HepG2 (cell line): ENCODE data around the gene IARS2. TPM values are rescaled to one million over a fixed set of nuclear protein-coding genes. Genes with fewer than 3 reads are reported as not detected.

ENCODE experiments used
- ATAC-seq: fragments of 200-7000 bp; cut with Tn5 transposase; 3 replicates; pipeline ENCODE4 v1.9.1; 2020; ENCODE audit warnings: mild to moderate bottlenecking, moderate library complexity
- BruUV-seq: library from RNA; stranded (reverse); fragments of 400-500 nt; replicated peaks from 2 replicates; lab custom pipeline; 2021; lab: Mats Ljungman, UMichigan
- CTCF ChIA-PET: fragments of 300-600 bp; formaldehyde crosslinking; extraction: SDS; loops from one replicate; lab custom pipeline; 2021; ENCODE audit warnings: low total read pairs, inconsistent platforms, low intra/inter-chr PET ratio; lab: Yijun Ruan, JAX
- POLR2A ChIA-PET: fragments of 350-600 bp; sonication (Branson Sonifier 250); formaldehyde crosslinking; loops from one replicate; lab custom pipeline; 2020; ENCODE audit warnings: antibody characterized with exemption, inconsistent platforms; lab: Yijun Ruan, JAX
- DNase-seq: peaks from one replicate; pipeline ENCODE4 v3.0.0-alpha.2; 2015; ENCODE audit warnings: low spot score
- FAIRE-seq: peaks from 3 replicates; lab custom pipeline; 2011; peaks lifted over from hg19 to GRCh38; lab: Jason Lieb, UNC
- H2AFZ ChIP-seq: one replicate; pipeline ENCODE4 v1.6.1; 2011; ENCODE audit warnings: low read length, inconsistent platforms
- H3K27ac ChIP-seq: fragments of 300-600 bp; 3 replicates; pipeline ENCODE4 v1.8.0; 2011; ENCODE audit warnings: mixed run types, mild to moderate bottlenecking, mixed read lengths, low read length, inconsistent platforms; ENCODE audit not compliant: insufficient read depth; ENCODE audit errors: extremely low read length
- H3K27me3 ChIP-seq, 2 experiments: fragments of 200-600 bp in 1 of 2; 2 replicates in 1 of 2; 3 replicates in 1 of 2; pipeline versions ENCODE4 v1.6.0 to v1.8.0; 2011; ENCODE audit warnings: low read length in 2 of 2, mild to moderate bottlenecking in 2 of 2, moderate library complexity in 2 of 2, inconsistent platforms in 1 of 2; ENCODE audit not compliant: insufficient read depth in 2 of 2, control insufficient read depth in 1 of 2
- H3K36me3 ChIP-seq, 2 experiments: fragments of 200-600 bp in 1 of 2; replicated peaks in 1 of 2; 2 replicates in 1 of 2; 3 replicates in 1 of 2; pipeline versions ENCODE4 v1.5.1 to v1.8.0; 2011; ENCODE audit warnings: low read length in 2 of 2, inconsistent platforms in 1 of 2; ENCODE audit not compliant: insufficient read depth in 2 of 2, control insufficient read depth in 1 of 2
- H3K4me1 ChIP-seq: 2 replicates; pipeline ENCODE4 v1.5.1; 2012; ENCODE audit warnings: low read length, inconsistent platforms; ENCODE audit not compliant: insufficient read depth
- H3K4me2 ChIP-seq: 2 replicates; pipeline ENCODE4 v1.6.0; 2011; ENCODE audit warnings: low read depth, low read length, inconsistent platforms
- H3K4me3 ChIP-seq, 3 experiments: fragments of 200-600 bp in 1 of 3; sonication (generic), shearing (Covaris generic) in 1 of 3; replicated peaks in 1 of 3; 2 replicates each; pipeline ENCODE4 v1.5.1; 2011 to 2016; ENCODE audit warnings: low read length in 3 of 3, inconsistent platforms in 2 of 3, low read depth in 2 of 3, mild to moderate bottlenecking in 2 of 3, control low read depth in 1 of 3, mixed read lengths in 1 of 3; ENCODE audit not compliant: insufficient read depth in 1 of 3
- H3K79me2 ChIP-seq: one replicate; pipeline ENCODE4 v1.6.1; 2011; ENCODE audit warnings: low read length, inconsistent platforms; ENCODE audit not compliant: insufficient read depth
- H3K9ac ChIP-seq: 2 replicates; pipeline ENCODE4 v1.6.0; 2011; ENCODE audit warnings: mild to moderate bottlenecking, low read depth, low read length, inconsistent platforms; ENCODE audit not compliant: insufficient read depth
- H3K9me3 ChIP-seq: 2 replicates; pipeline ENCODE4 v1.5.1; 2012; ENCODE audit warnings: mild to moderate bottlenecking, low read length
- H4K20me1 ChIP-seq: 2 replicates; pipeline ENCODE4 v1.6.0; 2011; ENCODE audit warnings: inconsistent platforms, mild to moderate bottlenecking, low read length, moderate library complexity; ENCODE audit not compliant: insufficient read depth
- ARID3A ChIP-seq: IDR thresholded peaks from 2 replicates; pipeline ENCODE4 v1.6.1; 2012; ENCODE audit warnings: low read depth, low read length, improper control_type of control experiment
- BCL6 ChIP-seq: IDR thresholded peaks from 2 replicates; pipeline ENCODE4 v1.6.1; 2016; ENCODE audit warnings: missing genetic modification reagents, missing compliant biosample characterization
- CTCF ChIP-seq: sonication (generic); formaldehyde crosslinking; IDR thresholded peaks from 2 replicates; pipeline ENCODE4 v1.5.0; 2020; ENCODE audit warnings: mild to moderate bottlenecking, missing genetic modification reagents, moderate library complexity
- DMAP1 ChIP-seq: IDR thresholded peaks from 2 replicates; pipeline ENCODE4 v1.6.1; 2016
- GLMP ChIP-seq: sonication (generic); formaldehyde crosslinking; IDR thresholded peaks from 2 replicates; pipeline ENCODE4 v1.9.0; 2021; ENCODE audit warnings: missing genetic modification reagents, mild to moderate bottlenecking, borderline replicate concordance
- JUND ChIP-seq: sonication (generic); formaldehyde crosslinking; IDR thresholded peaks from 2 replicates; pipeline ENCODE4 v1.8.0; 2022; ENCODE audit warnings: mild to moderate bottlenecking, missing genetic modification reagents
- NBN ChIP-seq: fragments of 450-650 bp; conservative IDR thresholded peaks from 2 replicates; pipeline ENCODE4 v1.6.1; 2017
- PPARG ChIP-seq: conservative IDR thresholded peaks from 2 replicates; pipeline ENCODE4 v1.6.1; 2016; ENCODE audit warnings: missing biosample characterization, missing genetic modification reagents
- RCOR2 ChIP-seq: IDR thresholded peaks from 2 replicates; pipeline ENCODE4 v1.6.1; 2016; ENCODE audit warnings: missing biosample characterization, missing genetic modification reagents
- SP140L ChIP-seq: sonication (generic); formaldehyde crosslinking; IDR thresholded peaks from 2 replicates; pipeline ENCODE4 v1.4.0; 2020; ENCODE audit warnings: missing genetic modification reagents, borderline replicate concordance
- ZBTB46 ChIP-seq: sonication (generic); formaldehyde crosslinking; IDR thresholded peaks from 2 replicates; pipeline ENCODE4 v1.4.0; 2020; ENCODE audit warnings: mild to moderate bottlenecking, missing genetic modification reagents, borderline replicate concordance
- ZFP82 ChIP-seq: sonication (generic); formaldehyde crosslinking; IDR thresholded peaks from 2 replicates; pipeline ENCODE4 v1.5.1; 2020; ENCODE audit warnings: mild to moderate bottlenecking, missing genetic modification reagents, borderline replicate concordance
- ZNF205 ChIP-seq: IDR thresholded peaks from 2 replicates; pipeline ENCODE4 v1.6.1; 2018; ENCODE audit warnings: missing biosample characterization, missing genetic modification reagents
- ZNF800 ChIP-seq: sonication (generic); formaldehyde crosslinking; IDR thresholded peaks from 2 replicates; pipeline ENCODE4 v1.4.0; 2020; ENCODE audit warnings: missing genetic modification reagents
- WGBS: methylation state at CpG from one replicate; pipeline ENCODE4 v1.1.6; 2017; ENCODE audit warnings: low lambda C conversion rate; 5-methylcytosine and 5-hydroxymethylcytosine counted together
- in situ Hi-C: cut with HindIII; loops from 2 replicates; pipeline ENCODE4 v1.10.0; 2017; ENCODE audit warnings: low pct_unique_long_range_greater_than_20kb; ENCODE audit not compliant: extremely low pct_ligation_motif_present
- intact Hi-C: fragments of 100-400 bp; cut with micrococcal nuclease; formaldehyde crosslinking; loops from one replicate; pipeline ENCODE4 v1.10.0; 2022; ENCODE audit not compliant: unreplicated experiment
- polyA plus RNA-seq, 8 experiments: library from polyadenylated mRNA; depleted of rRNA in 3 of 8; stranded (reverse) in 7 of 8; unstranded in 1 of 8; fragments of >200 nt; fragmentation: Illumina TruSeq in 4 of 8; extraction: Trizol in 4 of 8; gene quantifications; 2 replicates each; pipeline versions ENCODE4 v1.2.1 to v1.2.3, GENCODE V29; 2011 to 2016; ENCODE audit warnings: low read depth in 4 of 8, missing spikeins in 1 of 8, mixed read lengths in 1 of 8; ENCODE audit not compliant: insufficient read depth in 1 of 8
- total RNA-seq, 5 experiments: library from RNA; depleted of rRNA; stranded (reverse); fragments of >200 nt; fragmentation: Illumina TruSeq; extraction: Trizol; gene quantifications; 2 replicates each; pipeline ENCODE4 v1.2.3, GENCODE V29; 2016; ENCODE audit warnings: low read depth in 1 of 5

The IARS2 gene
- total and polyA plus RNA-seq, 2 of the 13 experiments (the other 11 are each of a cell fraction or from before 2014, with no cell fraction given) = 28.6 to 122 TPM

- TF ChIP-seq ZNF800 (CRISPR knock-in tag) (no peak), GLMP (CRISPR knock-in tag) (no peak), ZFP82 (CRISPR knock-in tag) (no peak), NBN (no peak), BCL6 (CRISPR knock-in tag) (no peak)
- TF ChIP-seq, all 625 proteins: peak for 0
Measured at GRCh38 chr1:220060876-220061275, 33.1 kb upstream of the IARS2 start (continued).

GRCh38 chr1:220062629-220063028 lies 31.3 kb upstream of the IARS2 start:
- in situ Hi-C loops = no loop called here
- Histone ChIP-seq H3K9ac (no peak overlapping the region), H3K27me3 (no peaks in the 10 kb centered on the region; a peak in 1 of 5 replicates), H3K9me3 (no peaks in the 10 kb centered on the region), H3K4me3 (no peak overlapping the region), H3K4me2 (no peak overlapping the region), H4K20me1 (no peaks in the 10 kb centered on the region), H3K36me3 (peaks cover 6 to 26% of the 10 kb centered on the region in 2 experiments; a peak in 4 of 5 replicates), H2AFZ (no peak overlapping the region), H3K27ac (no peak overlapping the region), H3K4me1 (peaks cover 15% of the 10 kb centered on the region), H3K79me2 (no peaks in the 10 kb centered on the region)
- FAIRE-seq (no peak), ATAC-seq (no peak), DNase-seq (no peak)
- no TSS peak for BruUV-seq
- intact Hi-C loops = no loop called here
- ChIA-PET POLR2A (no interaction called here), CTCF (no interaction called here)
- 97% methylated on average over 6 of the region's 6 CpGs for WGBS
- no peak for TF ChIP-seq ZNF205 (CRISPR knock-in tag)
- no peak for TF ChIP-seq PPARG
- no peak for TF ChIP-seq DMAP1 (CRISPR knock-in tag)
- TF ChIP-seq CTCF (CRISPR knock-in tag) = no peak
- no peak for TF ChIP-seq SP140L (CRISPR knock-in tag)
- no peak for TF ChIP-seq ZBTB46 (CRISPR knock-in tag)
- TF ChIP-seq JUND (CRISPR knock-in tag) = no peak
- TF ChIP-seq RCOR2 (CRISPR knock-in tag) = no peak
- no peak for TF ChIP-seq ARID3A
